Natural killer cell (primary cell): ENCODE data around the gene PIGZ. TPM values are rescaled to one million over a fixed set of nuclear protein-coding genes. Genes with fewer than 3 reads are reported as not detected.

Experiments used
- ATAC-seq, 3 donors: fragments of 150-1000 bp in 2 of 3; fragments of 200-7000 bp in 1 of 3; cut with Tn5 transposase; 1 replicate in 1 of 3; 2 replicates in 2 of 3; pipeline ENCODE4 v1.10.0; 2021; ENCODE audit warnings: mild to moderate bottlenecking in 2 of 3, moderate library complexity in 2 of 3
- DNase-seq, 2 donors: peaks; one replicate each; pipeline versions ENCODE4 v3.0.0 to v3.0.0-alpha.2; 2013 to 2021; ENCODE audit warnings: mixed read lengths in 1 of 2
- H3K27ac ChIP-seq: one replicate; pipeline ENCODE4 v1.5.1; 2013; ENCODE audit warnings: mild to moderate bottlenecking, low read length
- H3K27me3 ChIP-seq: one replicate; pipeline ENCODE4 v1.6.1; 2013; ENCODE audit warnings: low read length; ENCODE audit not compliant: control insufficient read depth, insufficient read depth
- H3K36me3 ChIP-seq: one replicate; pipeline ENCODE4 v1.6.1; 2013; ENCODE audit warnings: low read length; ENCODE audit not compliant: control insufficient read depth, insufficient read depth
- H3K4me1 ChIP-seq: one replicate; pipeline ENCODE4 v1.6.1; 2013; ENCODE audit warnings: low read length; ENCODE audit not compliant: control insufficient read depth, insufficient read depth
- H3K4me3 ChIP-seq: one replicate; pipeline ENCODE4 v1.5.1; 2013; ENCODE audit warnings: low read length
- H3K9me3 ChIP-seq: one replicate; pipeline ENCODE4 v1.6.1; 2013; ENCODE audit warnings: low read length; ENCODE audit not compliant: control insufficient read depth, insufficient read depth
- H3K27ac Mint-ChIP-seq, 2 donors: one replicate each; pipeline ENCODE4 v1.8.0; 2022; ENCODE audit warnings: mild to moderate bottlenecking in 2 of 2, mixed read lengths in 2 of 2, moderate library complexity in 1 of 2
- H3K27me3 Mint-ChIP-seq, 2 donors: one replicate each; pipeline ENCODE4 v1.8.0; 2022; ENCODE audit warnings: low read depth in 2 of 2, mixed read lengths in 2 of 2
- H3K36me3 Mint-ChIP-seq: one replicate; pipeline ENCODE4 v1.8.0; 2022; ENCODE audit warnings: mixed read lengths
- H3K4me1 Mint-ChIP-seq, 2 donors: one replicate each; pipeline ENCODE4 v1.8.0; 2022; ENCODE audit warnings: mixed read lengths in 2 of 2
- H3K4me3 Mint-ChIP-seq: one replicate; pipeline ENCODE4 v1.8.0; 2022; ENCODE audit warnings: mild to moderate bottlenecking, moderate library complexity, mixed read lengths
- H3K9me3 Mint-ChIP-seq, 2 donors: one replicate each; pipeline ENCODE4 v1.8.0; 2022; ENCODE audit warnings: mixed read lengths in 2 of 2
- CTCF ChIP-seq: fragments of 200-600 bp; IDR thresholded peaks from one replicate; pipeline ENCODE4 v1.8.0; 2022; ENCODE audit warnings: antibody characterized with exemption
- WGBS: methylation state at CpG from one replicate; pipeline ENCODE4 v1.1.7; 2013; ENCODE audit warnings: missing lambda C conversion rate; ENCODE audit not compliant: insufficient coverage; 5-methylcytosine and 5-hydroxymethylcytosine counted together
- intact Hi-C: fragments of 100-400 bp; cut with micrococcal nuclease; formaldehyde crosslinking; loops from one replicate; pipeline ENCODE4 v1.14.2; 2022
- total RNA-seq, 4 donors: library from RNA; stranded (reverse); fragments of 120-200 nt in 1 of 4; gene quantifications; one replicate each; pipeline versions ENCODE4 v1.2.3 to v1.2.4, GENCODE V29; 2013 to 2022

PIGZ gene
- total RNA-seq, 3 donors from 2014 or later (not counting 1 experiment from before 2014, with no cell fraction given) = 2.2 to 2.3 (median 2.2) TPM

- Mint-ChIP-seq H3K27me3 (no peaks in the 10 kb centered on the region), H3K4me1 (peaks cover 0 to 2% of the 10 kb centered on the region in 2 donors), H3K4me3 (no peak overlapping the region), H3K36me3 (no peaks in the 10 kb centered on the region), H3K27ac (no peak overlapping the region), H3K9me3 (no peaks in the 10 kb centered on the region)
- intact Hi-C loops = no loop called here
- H3K4me1 ChIP-seq = no peaks in the 10 kb centered on the region
- 82% methylated on average over 15 of the region's 17 CpGs for WGBS
- no peak for TF ChIP-seq CTCF
- no peak for ATAC-seq
- H3K4me3 ChIP-seq = no peak overlapping the region
- DNase-seq = no peak
- no peaks in the 10 kb centered on the region for H3K9me3 ChIP-seq
- no peak overlapping the region for H3K27ac ChIP-seq
- H3K27me3 ChIP-seq = no peaks in the 10 kb centered on the region
- H3K36me3 ChIP-seq = no peaks in the 10 kb centered on the region
Measured at GRCh38 chr3:196996454-196997265, 28.0 kb upstream of the PIGZ start.

GRCh38 chr3:196995646-196996355 is 27.2 kb upstream of the PIGZ start:
- no peaks in the 10 kb centered on the region for H3K27me3 Mint-ChIP-seq
- H3K36me3 ChIP-seq = no peaks in the 10 kb centered on the region
- H3K4me1 Mint-ChIP-seq = no peaks in the 10 kb centered on the region
- no peak overlapping the region for H3K27ac ChIP-seq
- 87% methylated on average over 13 of the region's 14 CpGs for WGBS
- no peak overlapping the region for H3K4me3 Mint-ChIP-seq
- H3K36me3 Mint-ChIP-seq = no peaks in the 10 kb centered on the region
- no peak overlapping the region for H3K4me3 ChIP-seq
- intact Hi-C loops = no loop called here
- no peaks in the 10 kb centered on the region for H3K4me1 ChIP-seq
- DNase-seq (no peak), ATAC-seq (no peak)
- no peak for TF ChIP-seq CTCF
- H3K27ac Mint-ChIP-seq = no peak overlapping the region
- no peaks in the 10 kb centered on the region for H3K9me3 ChIP-seq
- no peaks in the 10 kb centered on the region for H3K9me3 Mint-ChIP-seq
- no peaks in the 10 kb centered on the region for H3K27me3 ChIP-seq

GRCh38 chr3:196995027-196995426 is 26.4 kb upstream of the PIGZ start:
- Histone ChIP-seq H3K27me3 (no peaks in the 10 kb centered on the region), H3K4me1 (no peaks in the 10 kb centered on the region), H3K4me3 (no peak overlapping the region), H3K9me3 (no peaks in the 10 kb centered on the region), H3K27ac (no peak overlapping the region), H3K36me3 (no peaks in the 10 kb centered on the region)
- no peaks in the 10 kb centered on the region for H3K4me1 Mint-ChIP-seq
- DNase-seq = no peak
- no peak overlapping the region for H3K4me3 Mint-ChIP-seq
- whole genome bisulfite sequencing = 91% methylated on average over 19 of the region's 19 CpGs
- no peaks in the 10 kb centered on the region for H3K27me3 Mint-ChIP-seq
- ATAC-seq = no peak
- no peak overlapping the region for H3K27ac Mint-ChIP-seq
- no peaks in the 10 kb centered on the region for H3K9me3 Mint-ChIP-seq
- no peaks in the 10 kb centered on the region for H3K36me3 Mint-ChIP-seq
- intact Hi-C loops = no loop called here
- no peak for TF ChIP-seq CTCF
